ENCODE results near the gene FSCN2. TPM values are rescaled to one million over a fixed set of nuclear protein-coding genes. Genes with fewer than 3 reads are reported as not detected.

FSCN2 gene
- polyA plus RNA-seq, 1 of the 3 experiments (the other 2 are of a cell fraction): 2.1 TPM

DNA sequence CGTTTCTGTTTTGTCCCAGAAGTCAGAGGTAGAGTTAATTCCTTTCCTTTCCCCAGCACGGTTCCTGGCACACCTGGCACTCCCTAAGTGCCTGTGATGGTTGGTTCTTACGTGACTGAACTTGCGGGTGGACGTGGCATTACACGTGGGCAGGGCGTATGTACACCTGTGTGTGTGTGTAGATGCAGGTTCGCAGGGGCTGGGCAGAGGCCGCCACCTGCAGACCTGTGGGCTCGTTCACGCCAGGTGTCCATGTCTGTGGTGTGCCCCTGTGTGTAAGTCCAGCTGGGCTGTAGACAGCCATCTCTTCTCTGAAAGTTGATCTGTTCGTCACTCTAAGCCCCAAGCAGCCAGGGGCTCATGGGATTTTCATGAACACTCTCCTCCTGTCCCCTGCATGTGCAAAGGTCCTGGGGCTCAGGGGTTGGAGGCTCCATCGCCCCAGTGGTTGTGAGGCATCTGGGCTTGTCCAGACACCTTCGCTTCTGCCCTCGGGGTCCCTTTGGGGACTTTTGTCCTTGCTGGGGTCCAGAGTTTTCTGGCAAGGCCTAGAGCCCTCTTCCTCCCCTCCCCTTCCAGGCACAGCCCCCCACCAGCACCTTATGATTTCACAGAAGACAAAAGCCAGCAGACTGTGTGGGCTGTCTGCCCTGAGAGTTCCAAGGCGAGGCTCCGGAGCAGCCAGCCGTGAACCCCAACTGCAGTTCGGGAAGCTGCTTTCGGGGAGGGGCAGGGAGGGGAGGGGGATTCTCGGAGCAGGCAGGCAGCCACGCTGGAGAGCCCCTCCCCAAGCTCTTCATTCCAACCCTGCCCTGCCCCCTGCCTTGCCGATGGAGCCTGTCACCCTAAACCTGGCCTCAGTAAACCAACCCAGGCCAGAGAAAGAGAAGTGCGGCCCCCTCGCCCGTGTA is 5.4 kb upstream of the FSCN2 start:
- H3K27ac ChIP-seq (ENCODE audit: low read depth in 2 of 2, low read length in 1 of 2): no peak overlapping the region

DNA sequence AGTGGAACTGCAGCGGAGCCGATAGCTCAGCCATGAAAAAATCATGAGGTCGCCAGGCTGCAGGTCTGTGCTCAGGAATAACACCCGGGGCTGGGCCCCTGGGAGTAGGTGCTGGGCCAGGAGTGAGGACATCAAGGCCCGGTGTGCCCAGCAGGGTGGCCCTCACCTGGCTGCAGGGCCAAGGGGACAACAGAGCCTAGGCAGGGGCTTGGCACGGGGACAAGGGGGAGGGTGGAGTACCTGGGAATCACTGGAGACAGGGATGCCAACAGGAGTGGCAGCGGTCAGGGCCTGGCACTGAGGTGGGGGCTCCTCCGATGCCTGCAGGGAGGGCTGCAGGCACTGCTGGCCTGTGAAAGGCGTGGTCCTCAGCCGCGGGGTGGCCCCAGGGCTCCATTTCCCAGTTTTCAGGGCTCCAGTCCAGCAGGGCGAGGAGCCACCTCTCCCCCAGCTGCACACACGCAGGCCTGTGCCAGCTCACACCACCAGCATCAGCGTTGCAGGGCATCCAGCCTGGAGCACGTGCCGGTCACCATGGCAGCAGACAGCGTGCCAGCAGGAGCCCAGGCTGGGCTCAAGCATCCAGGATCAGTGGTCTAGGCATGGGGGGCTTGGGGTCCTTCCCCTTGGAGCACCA is 4.7 kb upstream of the FSCN2 start:
- H3K9me3 ChIP-seq: no peaks in the 10 kb centered on the region
- 59% methylated on average over 13 of the region's 17 CpGs for WGBS (ENCODE audit: low lambda C conversion rate)
- H2AFZ ChIP-seq (ENCODE audit: low read depth): no peak overlapping the region
- ChIA-PET CTCF (interaction anchor here (0.5 to 2.1 kb wide), 5 partner anchors 10 to 271 kb away, joined by 3 to 7 read pairs (median 4); no protein-coding TSS in a partner anchor), POLR2A (interaction anchor here (1.4 kb wide), 1 partner anchor 13 kb away, joined by 3 read pairs; no protein-coding TSS in a partner anchor)
- H4K20me1 ChIP-seq (ENCODE audit: insufficient read depth): peaks cover 42% of the 10 kb centered on the region
- H3K27me3 ChIP-seq (ENCODE audit: insufficient read depth): no peaks in the 10 kb centered on the region
- no peak overlapping the region for H3K4me3 ChIP-seq (ENCODE audit: low read depth in 2 of 2, low read length in 1 of 2)
- peaks cover 0 to 16% of the 10 kb centered on the region in 2 experiments; a peak in 1 of 4 replicates for H3K4me1 ChIP-seq (ENCODE audit: control insufficient read depth in 1 of 2, insufficient read depth in 2 of 2, low read depth in 1 of 2, low read length in 1 of 2)
- H3K79me2 ChIP-seq (ENCODE audit: insufficient read depth): peaks cover 28% of the 10 kb centered on the region; the same call in 1 of the 2 replicates
- no peak overlapping the region for H3K9ac ChIP-seq
- H3K27ac ChIP-seq (ENCODE audit: low read depth in 2 of 2, low read length in 1 of 2): no peak overlapping the region; a peak in 1 of 4 replicates
- peak; percentile 85 for DNase-seq
- no peak overlapping the region for H3K4me2 ChIP-seq
- H3F3A ChIP-seq (replicated peaks; ENCODE audit: insufficient read depth): peaks cover 29% of the 10 kb centered on the region
- peak; percentile 85 for TF ChIP-seq MXI1 (IDR thresholded peaks at IDR 0.05; ENCODE audit: low read depth, low read length)
- TF ChIP-seq, protein P1, sequence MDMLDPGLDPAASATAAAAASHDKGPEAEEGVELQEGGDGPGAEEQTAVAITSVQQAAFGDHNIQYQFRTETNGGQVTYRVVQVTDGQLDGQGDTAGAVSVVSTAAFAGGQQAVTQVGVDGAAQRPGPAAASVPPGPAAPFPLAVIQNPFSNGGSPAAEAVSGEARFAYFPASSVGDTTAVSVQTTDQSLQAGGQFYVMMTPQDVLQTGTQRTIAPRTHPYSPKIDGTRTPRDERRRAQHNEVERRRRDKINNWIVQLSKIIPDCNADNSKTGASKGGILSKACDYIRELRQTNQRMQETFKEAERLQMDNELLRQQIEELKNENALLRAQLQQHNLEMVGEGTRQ (IDR thresholded peaks at IDR 0.05; ENCODE audit: borderline replicate concordance, low read depth, low read length): peak; percentile 17; the same call in 1 of the 2 replicates
- TF ChIP-seq, protein P2, sequence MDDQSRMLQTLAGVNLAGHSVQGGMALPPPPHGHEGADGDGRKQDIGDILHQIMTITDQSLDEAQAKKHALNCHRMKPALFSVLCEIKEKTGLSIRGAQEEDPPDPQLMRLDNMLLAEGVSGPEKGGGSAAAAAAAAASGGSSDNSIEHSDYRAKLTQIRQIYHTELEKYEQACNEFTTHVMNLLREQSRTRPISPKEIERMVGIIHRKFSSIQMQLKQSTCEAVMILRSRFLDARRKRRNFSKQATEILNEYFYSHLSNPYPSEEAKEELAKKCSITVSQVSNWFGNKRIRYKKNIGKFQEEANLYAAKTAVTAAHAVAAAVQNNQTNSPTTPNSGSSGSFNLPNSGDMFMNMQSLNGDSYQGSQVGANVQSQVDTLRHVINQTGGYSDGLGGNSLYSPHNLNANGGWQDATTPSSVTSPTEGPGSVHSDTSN (IDR thresholded peaks at IDR 0.05): peak; percentile 24; the same call in 1 of the 2 replicates
- TF ChIP-seq, protein P3, sequence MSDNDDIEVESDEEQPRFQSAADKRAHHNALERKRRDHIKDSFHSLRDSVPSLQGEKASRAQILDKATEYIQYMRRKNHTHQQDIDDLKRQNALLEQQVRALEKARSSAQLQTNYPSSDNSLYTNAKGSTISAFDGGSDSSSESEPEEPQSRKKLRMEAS (IDR thresholded peaks at IDR 0.05; ENCODE audit: low read depth): no peak
- TF ChIP-seq, protein P4, sequence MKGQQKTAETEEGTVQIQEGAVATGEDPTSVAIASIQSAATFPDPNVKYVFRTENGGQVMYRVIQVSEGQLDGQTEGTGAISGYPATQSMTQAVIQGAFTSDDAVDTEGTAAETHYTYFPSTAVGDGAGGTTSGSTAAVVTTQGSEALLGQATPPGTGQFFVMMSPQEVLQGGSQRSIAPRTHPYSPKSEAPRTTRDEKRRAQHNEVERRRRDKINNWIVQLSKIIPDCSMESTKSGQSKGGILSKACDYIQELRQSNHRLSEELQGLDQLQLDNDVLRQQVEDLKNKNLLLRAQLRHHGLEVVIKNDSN (IDR thresholded peaks at IDR 0.05; ENCODE audit: borderline replicate concordance, low read depth): no peak; the same call in 1 of the 2 replicates
- TF ChIP-seq NRF1 (IDR thresholded peaks at IDR 0.05; ENCODE audit: low read depth, low read length): peak; percentile 18; the same call in 1 of the 2 replicates
- TF ChIP-seq TCF12 (IDR thresholded peaks at IDR 0.05): no peak
- H3K36me3 ChIP-seq (replicated peaks in 1 of 2; ENCODE audit: control insufficient read depth in 1 of 2, insufficient read depth in 2 of 2, low read length in 1 of 2): no peaks in the 10 kb centered on the region
- H3K9me2 ChIP-seq: no peaks in the 10 kb centered on the region

More for the DNA sequence above, 5.4 kb upstream of the FSCN2 start:
- Histone ChIP-seq H3K4me3 (ENCODE audit: low read depth in 2 of 2, low read length in 1 of 2) (no peak overlapping the region), H3K9ac (no peak overlapping the region), H3K4me1 (ENCODE audit: control insufficient read depth in 1 of 2, insufficient read depth in 2 of 2, low read depth in 1 of 2, low read length in 1 of 2) (peaks cover 0 to 16% of the 10 kb centered on the region in 2 experiments; a peak in 1 of 4 replicates), H3K79me2 (ENCODE audit: insufficient read depth) (peaks cover 35% of the 10 kb centered on the region; the same call in 1 of the 2 replicates), H3F3A (replicated peaks; ENCODE audit: insufficient read depth) (peaks cover 29% of the 10 kb centered on the region), H3K9me3 (no peaks in the 10 kb centered on the region), H3K4me2 (no peak overlapping the region), H3K36me3 (replicated peaks in 1 of 2; ENCODE audit: control insufficient read depth in 1 of 2, insufficient read depth in 2 of 2, low read length in 1 of 2) (no peaks in the 10 kb centered on the region), H4K20me1 (ENCODE audit: insufficient read depth) (peaks cover 42% of the 10 kb centered on the region), H2AFZ (ENCODE audit: low read depth) (no peak overlapping the region), H3K27me3 (ENCODE audit: insufficient read depth) (no peaks in the 10 kb centered on the region), H3K9me2 (no peaks in the 10 kb centered on the region)
- DNase-seq: no peak
- CTCF ChIA-PET: interaction anchor here (0.6 to 2.1 kb wide), 5 partner anchors 14 to 270 kb away, joined by 3 to 7 read pairs (median 4); no protein-coding TSS in a partner anchor
- POLR2A ChIA-PET: interaction anchor here (1.4 kb wide), 1 partner anchor 14 kb away, joined by 3 read pairs; no protein-coding TSS in a partner anchor
- no peak for TF ChIP-seq NRF1 (IDR thresholded peaks at IDR 0.05; ENCODE audit: low read depth, low read length)
- WGBS (ENCODE audit: low lambda C conversion rate): 94% methylated on average over 26 of the region's 26 CpGs

Data from SK-N-SH (cell line).